GM10847 (cell line): ENCODE measurements around the gene NKTR.

Source experiments
- POLR2A ChIP-seq: IDR thresholded peaks from 2 replicates; pipeline ENCODE4 v1.6.1; 2011; ENCODE audit not compliant: insufficient read length; ENCODE audit errors: extremely low read depth

The NKTR gene

GRCh38 chr3:42690766-42691680 lies 90.5 kb downstream of the NKTR start:
- no peak for TF ChIP-seq POLR2A

- no peak for TF ChIP-seq POLR2A
Measured at GRCh38 chr3:42691816-42692666, 91.6 kb downstream of the NKTR start.

GRCh38 chr3:42692667-42693529 lies 92.4 kb downstream of the NKTR start:
- no peak for TF ChIP-seq POLR2A

GRCh38 chr3:42693530-42693930 lies 93.0 kb downstream of the NKTR start:
- no peak for TF ChIP-seq POLR2A

DNA sequence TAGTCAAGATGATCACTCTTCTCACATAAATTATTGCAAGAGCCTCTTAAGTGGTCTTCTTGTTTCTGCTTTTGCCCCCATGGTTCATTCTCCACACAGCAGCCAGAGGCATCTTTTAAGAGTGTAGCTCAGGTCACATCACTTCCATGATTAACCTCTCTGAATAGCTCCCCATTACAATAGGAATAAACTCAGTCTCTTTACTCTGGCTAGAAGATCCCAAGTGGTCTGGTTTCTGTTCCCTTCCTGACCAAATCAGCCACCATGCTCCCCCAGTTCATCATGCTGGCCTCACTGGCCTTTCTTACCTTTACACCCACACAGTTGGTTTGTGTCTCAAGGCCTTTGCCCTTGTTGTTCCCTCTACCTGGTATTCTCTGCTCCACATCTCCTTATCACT lies 93.9 kb downstream of the NKTR start:
- no peak for TF ChIP-seq POLR2A

GRCh38 chr3:42696356-42697288 lies 96.1 kb downstream of the NKTR start:
- no peak for TF ChIP-seq POLR2A

DNA sequence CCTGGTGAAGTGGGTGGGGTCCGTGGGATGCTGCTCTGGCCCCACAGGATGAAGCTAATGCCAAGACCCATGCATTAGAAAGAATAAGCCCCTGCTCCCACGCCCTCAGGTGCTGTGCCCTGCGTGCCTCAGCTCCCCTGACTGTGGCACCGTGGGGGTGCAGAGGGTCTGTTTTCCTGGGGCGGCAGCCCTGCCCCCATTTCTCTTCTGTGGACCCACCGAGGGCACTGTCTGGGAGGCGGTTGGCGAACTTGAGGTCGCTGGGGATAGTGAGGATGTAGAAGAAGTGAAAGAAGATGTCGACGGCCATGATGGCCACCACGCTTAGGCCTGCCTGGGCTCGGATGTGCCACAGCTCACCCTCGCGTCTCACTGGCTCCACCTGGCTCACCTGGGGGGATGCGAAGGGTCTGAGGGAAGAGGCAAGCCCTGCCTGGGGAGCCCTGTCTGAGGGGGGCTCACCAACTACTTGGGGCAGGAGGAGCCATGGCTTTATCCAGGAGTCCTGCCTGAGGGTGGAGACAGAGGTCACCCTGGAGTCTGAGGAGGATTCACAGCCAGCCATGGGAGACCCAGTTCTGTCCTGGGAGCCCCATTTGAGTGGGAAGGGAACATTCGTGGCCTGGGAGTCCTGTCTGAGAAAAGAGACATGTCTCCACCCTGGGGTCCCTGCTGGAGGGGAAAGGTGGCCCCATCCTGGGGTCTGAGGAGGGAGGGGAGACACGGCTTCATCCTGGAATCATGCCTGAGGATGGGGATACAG lies 97.0 kb downstream of the NKTR start:
- TF ChIP-seq POLR2A: no peak
